Measurements from ENCODE around the gene UIMC1. TPM values are rescaled to one million over a fixed set of nuclear protein-coding genes. Genes with fewer than 3 reads are reported as not detected.

UIMC1 gene
- total and polyA plus RNA-seq, 2 experiments from 2014 or later = 12.6 to 28.2 TPM

GRCh38 chr5:176935017-176935416, 71.6 kb downstream of the UIMC1 start:
- TF ChIP-seq EZH2 (IDR thresholded peaks at IDR 0.05; ENCODE audit: borderline replicate concordance) (no peak), EZH2phosphoT487 (IDR thresholded peaks at IDR 0.05; ENCODE audit: low read depth, severe bottlenecking, unreplicated experiment) (no peak), CTCF (IDR thresholded peaks at IDR 0.05; ENCODE audit: poor library complexity) (no peak)

GRCh38 chr5:176934309-176934930, 72.2 kb downstream of the UIMC1 start:
- Histone ChIP-seq H3K27me3 (no peaks in the 10 kb centered on the region), H3K36me3 (replicated peaks; ENCODE audit: insufficient read depth, low read depth) (no peaks in the 10 kb centered on the region), H3K4me2 (no peak overlapping the region), H4K20me1 (ENCODE audit: insufficient read depth, poor library complexity, severe bottlenecking) (peaks cover 2% of the 10 kb centered on the region), H2AFZ (no peak overlapping the region), H3K79me2 (no peaks in the 10 kb centered on the region), H3K27ac (no peak overlapping the region), H3K9me2 (replicated peaks; ENCODE audit: insufficient read depth) (no peaks in the 10 kb centered on the region), H3K9me3 (ENCODE audit: low read depth) (no peaks in the 10 kb centered on the region), H3K4me3 (no peak overlapping the region), H3K4me1 (ENCODE audit: insufficient read depth) (peaks cover 3% of the 10 kb centered on the region)
- 94% methylated on average over 7 of the region's 7 CpGs for WGBS (ENCODE audit: low lambda C conversion rate, missing lambda C conversion rate)
- no peak for DNase-seq (ENCODE audit: low spot score)
- TF ChIP-seq CTCF (IDR thresholded peaks at IDR 0.05; ENCODE audit: poor library complexity) = no peak

More at GRCh38 chr5:176935017-176935416, 71.6 kb downstream of the UIMC1 start:
- Histone ChIP-seq H3K4me1 (ENCODE audit: insufficient read depth) (peaks cover 3% of the 10 kb centered on the region), H3K9me3 (ENCODE audit: low read depth) (no peaks in the 10 kb centered on the region), H3K9me2 (replicated peaks; ENCODE audit: insufficient read depth) (no peaks in the 10 kb centered on the region), H4K20me1 (ENCODE audit: insufficient read depth, poor library complexity, severe bottlenecking) (peaks cover 2% of the 10 kb centered on the region), H3K27ac (no peak overlapping the region), H3K4me2 (no peak overlapping the region), H2AFZ (no peak overlapping the region), H3K27me3 (no peaks in the 10 kb centered on the region), H3K4me3 (no peak overlapping the region), H3K36me3 (replicated peaks; ENCODE audit: insufficient read depth, low read depth) (no peaks in the 10 kb centered on the region), H3K79me2 (no peaks in the 10 kb centered on the region)
- DNase-seq (ENCODE audit: low spot score) = no peak
- 97% methylated on average over 1 of the region's 1 CpG for WGBS (ENCODE audit: low lambda C conversion rate, missing lambda C conversion rate)

- Histone ChIP-seq H4K20me1 (ENCODE audit: insufficient read depth, poor library complexity, severe bottlenecking) (no peaks in the 10 kb centered on the region), H3K79me2 (no peaks in the 10 kb centered on the region), H3K27ac (no peak overlapping the region), H3K4me1 (ENCODE audit: insufficient read depth) (no peaks in the 10 kb centered on the region), H2AFZ (no peak overlapping the region), H3K4me3 (no peak overlapping the region), H3K9me2 (replicated peaks; ENCODE audit: insufficient read depth) (no peaks in the 10 kb centered on the region), H3K27me3 (no peaks in the 10 kb centered on the region), H3K36me3 (replicated peaks; ENCODE audit: insufficient read depth, low read depth) (no peaks in the 10 kb centered on the region), H3K9me3 (ENCODE audit: low read depth) (no peaks in the 10 kb centered on the region), H3K4me2 (no peak overlapping the region)
- WGBS (ENCODE audit: low lambda C conversion rate, missing lambda C conversion rate) = 76% methylated on average over 1 of the region's 1 CpG
- DNase-seq (ENCODE audit: low spot score) = no peak
- TF ChIP-seq CTCF (IDR thresholded peaks at IDR 0.05; ENCODE audit: poor library complexity) = no peak
- no peak for TF ChIP-seq EZH2phosphoT487 (IDR thresholded peaks at IDR 0.05; ENCODE audit: low read depth, severe bottlenecking, unreplicated experiment)
- no peak for TF ChIP-seq EZH2 (IDR thresholded peaks at IDR 0.05; ENCODE audit: borderline replicate concordance)
Measured at GRCh38 chr5:176929654-176930053, 76.9 kb downstream of the UIMC1 start.
